Right lobe of liver (tissue), 4 donors: ENCODE results near the gene KLHL8.

Experiments
- POLR2A ChIP-seq: fragments of 450-650 bp; IDR thresholded peaks from one replicate; pipeline ENCODE4 v1.6.1; 2017; ENCODE audit warnings: antibody characterized with exemption, mild to moderate bottlenecking
- TF ChIP-seq, protein P1 (sequence below), 4 donors: fragments of 200-600 bp in 3 of 4; fragments of 450-650 bp in 1 of 4; IDR thresholded peaks; one replicate each; pipeline versions ENCODE4 v1.5.1 to v1.8.0; 2016 to 2022; ENCODE audit warnings: antibody characterized with exemption in 4 of 4, mild to moderate bottlenecking in 2 of 4
- donor health status: DM: no; HTN: no; CAD: no.
- donor health status: DM: no; HTN: no; CAD: no.
- donor health status: DM: no; HTN: yes; CAD: no.

DNA sequence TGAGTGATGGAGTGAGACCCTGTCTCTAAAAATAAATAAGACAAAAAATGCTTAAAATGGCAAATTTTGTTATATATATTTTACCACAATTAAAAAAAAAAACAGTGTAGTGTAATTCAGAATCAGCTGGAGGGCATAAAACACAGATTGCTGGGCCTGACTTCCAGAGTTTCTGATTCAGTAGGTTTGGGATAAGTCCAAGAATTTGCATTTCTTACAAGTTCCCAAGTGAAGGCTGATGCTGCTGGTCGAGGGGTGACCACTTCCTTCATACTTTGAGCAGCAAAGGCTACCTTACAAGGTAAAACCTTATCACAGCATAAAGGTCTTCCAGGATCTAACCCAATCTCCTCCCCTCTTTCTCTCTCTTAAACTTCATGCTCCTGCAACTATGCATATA, 40.7 kb downstream of the KLHL8 start:
- TF ChIP-seq, protein P1, sequence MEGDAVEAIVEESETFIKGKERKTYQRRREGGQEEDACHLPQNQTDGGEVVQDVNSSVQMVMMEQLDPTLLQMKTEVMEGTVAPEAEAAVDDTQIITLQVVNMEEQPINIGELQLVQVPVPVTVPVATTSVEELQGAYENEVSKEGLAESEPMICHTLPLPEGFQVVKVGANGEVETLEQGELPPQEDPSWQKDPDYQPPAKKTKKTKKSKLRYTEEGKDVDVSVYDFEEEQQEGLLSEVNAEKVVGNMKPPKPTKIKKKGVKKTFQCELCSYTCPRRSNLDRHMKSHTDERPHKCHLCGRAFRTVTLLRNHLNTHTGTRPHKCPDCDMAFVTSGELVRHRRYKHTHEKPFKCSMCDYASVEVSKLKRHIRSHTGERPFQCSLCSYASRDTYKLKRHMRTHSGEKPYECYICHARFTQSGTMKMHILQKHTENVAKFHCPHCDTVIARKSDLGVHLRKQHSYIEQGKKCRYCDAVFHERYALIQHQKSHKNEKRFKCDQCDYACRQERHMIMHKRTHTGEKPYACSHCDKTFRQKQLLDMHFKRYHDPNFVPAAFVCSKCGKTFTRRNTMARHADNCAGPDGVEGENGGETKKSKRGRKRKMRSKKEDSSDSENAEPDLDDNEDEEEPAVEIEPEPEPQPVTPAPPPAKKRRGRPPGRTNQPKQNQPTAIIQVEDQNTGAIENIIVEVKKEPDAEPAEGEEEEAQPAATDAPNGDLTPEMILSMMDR (IDR thresholded peaks at IDR 0.05) = no peak
- no peak for TF ChIP-seq POLR2A
